HG03196 (cell line): ENCODE measurements around the gene PLEKHG3.

Experiments used
- ATAC-seq: cut with Tn5 transposase; IDR thresholded peaks from one replicate; pipeline ENCODE4 v1.9.1; 2021; ENCODE audit not compliant: unreplicated experiment

The PLEKHG3 gene

DNA sequence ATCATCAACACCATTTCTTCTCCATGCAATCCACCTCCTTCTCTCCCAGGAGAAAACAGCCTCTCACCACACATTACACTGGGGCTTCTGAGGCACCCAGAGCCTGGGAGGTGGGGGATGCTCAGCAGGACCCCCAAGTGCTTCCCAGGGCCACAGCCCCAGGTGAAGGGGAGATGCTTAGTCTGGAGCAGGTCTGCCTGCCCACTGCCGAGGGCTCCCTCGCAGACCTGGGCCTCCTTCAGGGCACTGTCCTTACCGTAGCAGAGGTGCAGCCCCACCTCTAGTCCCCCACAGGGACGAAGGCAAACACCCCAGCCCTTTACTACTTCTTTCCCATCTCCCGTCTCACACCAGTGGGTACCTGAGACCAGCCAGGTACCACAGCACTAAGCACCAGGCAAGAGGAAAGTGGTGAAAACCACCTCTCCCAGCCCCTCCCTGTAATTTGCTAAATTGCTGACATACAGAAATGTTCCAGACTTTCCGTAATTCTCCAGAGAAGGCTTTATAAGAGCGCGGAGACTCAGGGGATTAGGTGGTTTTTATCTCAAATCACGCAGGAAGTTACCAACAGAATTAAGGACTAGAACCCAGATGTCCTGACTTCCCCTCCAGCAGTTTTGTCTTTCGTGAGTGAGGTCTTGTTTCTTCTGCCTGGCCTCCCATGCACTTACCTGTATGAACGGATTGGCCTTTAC is 59.0 kb downstream of the PLEKHG3 start:
- no peak for ATAC-seq

DNA sequence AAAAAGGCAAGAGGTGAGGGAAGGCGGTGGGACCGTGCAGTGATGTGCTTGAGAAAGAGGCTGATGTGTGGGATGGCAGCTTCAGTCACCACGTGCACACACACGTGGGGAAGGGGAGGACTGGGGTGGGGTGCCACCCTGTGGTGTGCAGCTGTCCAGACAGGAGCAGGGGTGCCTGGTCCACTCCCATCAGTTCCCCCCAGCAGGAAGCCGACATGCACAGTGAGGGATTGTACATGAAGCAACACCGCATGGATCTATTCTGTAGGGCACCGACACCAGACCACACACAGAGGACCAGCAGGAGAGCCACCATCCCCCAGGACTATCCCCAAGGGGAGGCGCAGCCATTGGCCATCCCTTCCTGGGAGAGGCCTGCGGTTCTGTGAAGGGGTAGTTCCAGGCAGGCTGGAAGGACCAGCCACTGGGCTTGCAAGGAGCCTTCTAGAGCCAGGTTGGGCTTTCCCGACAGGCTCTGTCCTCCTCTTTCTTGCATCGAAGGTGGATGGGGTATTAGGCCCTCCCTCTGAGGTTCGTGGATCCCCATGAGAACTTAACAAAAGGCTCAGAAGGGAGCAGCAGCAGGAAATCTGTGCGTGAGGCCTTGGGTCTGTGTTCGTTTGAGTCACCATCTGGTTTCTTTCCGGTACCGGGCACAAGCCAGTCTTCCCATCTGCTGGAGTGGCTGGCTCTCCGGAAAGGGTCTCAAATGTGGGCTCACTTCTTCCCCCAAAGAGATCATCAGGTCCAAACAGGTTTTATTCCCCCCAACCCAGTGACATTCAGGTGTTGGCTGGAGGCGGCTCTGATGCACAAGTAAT is 59.8 kb downstream of the PLEKHG3 start:
- ATAC-seq: no peak

DNA sequence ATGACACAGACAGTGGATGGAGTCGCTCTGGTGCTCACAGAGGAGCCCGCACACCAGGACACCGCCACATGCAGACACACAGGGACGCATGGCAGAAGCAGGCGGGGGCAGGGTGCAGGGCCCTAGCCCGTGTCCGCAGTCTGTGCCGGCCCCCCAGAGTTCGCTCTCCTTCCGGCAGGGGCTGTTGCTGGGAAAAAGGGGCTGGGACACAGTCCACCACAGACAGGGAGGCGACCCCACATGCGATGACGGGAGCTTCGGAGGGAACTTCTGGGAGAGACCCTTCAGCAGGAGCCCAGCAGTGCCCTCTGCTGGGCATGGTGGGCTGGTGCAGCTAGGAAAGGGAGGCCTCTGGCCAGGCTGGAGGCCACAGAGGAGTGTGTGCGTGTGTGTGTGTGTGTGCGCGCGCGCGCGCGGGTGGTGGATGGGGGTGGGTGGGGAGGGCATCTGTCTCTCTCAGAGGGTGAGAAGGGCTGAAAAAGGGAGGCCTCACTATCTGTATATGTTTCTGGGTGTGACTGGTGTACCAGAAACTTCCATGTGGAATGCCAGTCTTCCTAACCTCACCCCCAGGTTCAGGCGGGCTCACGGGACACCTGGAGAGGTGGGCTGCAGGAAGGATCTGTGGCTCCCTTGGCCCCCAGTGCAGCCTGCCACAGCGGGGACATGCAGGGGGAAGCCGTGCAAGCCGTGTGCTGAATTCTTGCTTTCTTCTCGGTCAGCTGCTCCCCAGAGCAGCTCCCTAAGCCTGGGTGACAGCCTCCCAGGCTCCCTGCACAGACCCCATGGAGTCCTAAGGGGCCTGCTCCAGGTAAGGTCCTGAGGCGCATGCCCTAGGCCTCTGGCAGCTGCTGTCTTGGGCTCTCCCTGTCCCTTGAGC is 60.7 kb downstream of the PLEKHG3 start:
- no peak for ATAC-seq

DNA sequence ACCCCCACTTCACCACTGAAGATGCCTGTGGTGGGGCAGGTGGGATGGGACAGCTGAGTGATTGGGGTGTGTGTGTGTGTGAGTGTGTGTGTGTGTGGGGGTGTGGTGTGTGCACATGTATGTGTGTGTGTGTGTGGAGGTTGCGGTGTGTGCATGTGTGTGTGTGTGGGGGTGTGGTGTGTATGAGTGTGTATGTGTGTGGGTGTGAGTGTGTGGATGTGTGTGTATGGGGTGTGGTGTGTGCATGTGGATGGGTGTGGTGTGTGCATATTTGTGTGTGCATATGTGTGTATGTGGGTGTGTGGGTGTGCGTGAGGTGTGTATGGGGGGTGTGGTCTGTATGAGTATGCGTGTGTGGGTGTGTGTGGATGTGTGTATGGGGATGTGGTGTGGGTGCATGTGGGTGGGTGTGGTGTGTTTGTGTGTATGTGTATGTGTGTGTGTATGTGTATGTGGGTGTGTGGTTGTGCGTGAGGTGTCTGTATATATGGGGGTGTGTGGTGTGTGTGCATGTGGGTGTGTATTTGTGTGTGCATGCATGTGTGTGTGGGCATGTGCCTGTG is 61.6 kb downstream of the PLEKHG3 start:
- ATAC-seq: no peak

DNA sequence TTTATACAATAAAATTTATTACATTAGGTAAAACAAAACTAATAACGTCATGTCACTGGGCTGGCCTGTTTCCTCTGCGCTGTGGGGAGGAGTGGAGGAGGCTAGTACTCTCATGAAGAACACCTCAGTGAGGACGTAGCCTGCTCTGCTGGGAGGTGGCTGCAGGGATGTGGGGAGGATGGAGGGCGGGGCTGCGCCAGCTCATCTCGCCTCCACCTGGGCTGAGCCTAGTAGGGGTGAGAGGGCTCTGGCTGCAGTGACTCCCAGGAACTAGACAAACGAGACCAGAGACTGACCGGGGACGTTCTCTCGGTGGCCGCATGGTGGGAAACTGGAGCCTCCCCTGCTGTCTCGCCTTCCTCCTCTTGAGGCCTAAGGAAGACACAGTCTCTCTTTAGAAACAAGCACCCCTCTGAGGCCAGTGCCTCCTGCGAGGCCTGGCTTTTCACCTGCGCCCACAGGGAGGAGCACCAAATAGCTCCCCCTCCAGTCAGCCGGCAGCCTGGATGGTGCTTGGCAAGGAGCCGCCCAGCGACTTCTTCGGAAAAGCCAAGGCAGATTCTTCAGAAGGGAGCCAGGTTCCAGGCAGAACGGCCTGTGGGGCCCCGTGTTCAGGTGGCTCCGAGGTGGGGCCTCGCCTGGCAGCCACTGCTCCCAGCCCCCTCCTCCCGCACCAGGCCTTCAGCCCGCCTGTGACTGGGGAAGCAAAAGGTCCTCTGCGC is 62.4 kb downstream of the PLEKHG3 start:
- no peak for ATAC-seq

DNA sequence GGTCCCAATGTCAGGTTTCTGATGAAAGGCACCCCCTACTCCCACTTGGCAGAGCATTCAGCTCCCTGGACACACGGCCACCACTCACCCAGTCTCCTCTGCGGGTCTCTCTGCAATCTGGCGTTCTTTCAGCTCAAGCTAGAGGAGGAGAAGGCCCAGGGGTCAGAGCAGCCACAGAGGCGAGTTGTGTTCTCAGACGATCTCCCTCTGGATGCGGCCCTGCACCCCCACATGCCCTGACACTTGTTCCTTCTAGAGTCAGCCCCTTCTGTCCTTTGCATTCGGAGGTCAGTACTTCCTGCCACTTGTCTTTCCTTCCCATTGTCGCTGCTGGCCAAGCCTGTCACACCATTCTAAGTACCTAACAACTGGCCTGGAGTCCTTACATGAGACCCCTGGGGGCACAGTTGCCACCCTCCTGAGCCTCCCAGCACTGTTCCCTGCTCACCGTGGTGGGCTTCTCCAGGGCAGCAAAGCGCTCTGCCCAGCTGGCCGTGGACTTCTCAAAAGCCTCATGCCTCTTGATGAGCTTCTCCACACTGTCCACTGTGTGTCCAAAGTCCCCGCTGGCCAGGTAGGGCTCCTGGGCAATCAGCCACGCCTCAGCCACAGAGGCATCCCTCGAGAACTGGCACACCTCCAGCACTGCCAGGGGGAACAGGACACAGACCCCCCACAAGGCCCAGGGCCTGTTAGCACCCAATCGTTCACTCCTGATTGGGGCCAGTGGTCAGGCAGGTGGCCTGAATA is 63.2 kb downstream of the PLEKHG3 start:
- ATAC-seq: no peak

DNA sequence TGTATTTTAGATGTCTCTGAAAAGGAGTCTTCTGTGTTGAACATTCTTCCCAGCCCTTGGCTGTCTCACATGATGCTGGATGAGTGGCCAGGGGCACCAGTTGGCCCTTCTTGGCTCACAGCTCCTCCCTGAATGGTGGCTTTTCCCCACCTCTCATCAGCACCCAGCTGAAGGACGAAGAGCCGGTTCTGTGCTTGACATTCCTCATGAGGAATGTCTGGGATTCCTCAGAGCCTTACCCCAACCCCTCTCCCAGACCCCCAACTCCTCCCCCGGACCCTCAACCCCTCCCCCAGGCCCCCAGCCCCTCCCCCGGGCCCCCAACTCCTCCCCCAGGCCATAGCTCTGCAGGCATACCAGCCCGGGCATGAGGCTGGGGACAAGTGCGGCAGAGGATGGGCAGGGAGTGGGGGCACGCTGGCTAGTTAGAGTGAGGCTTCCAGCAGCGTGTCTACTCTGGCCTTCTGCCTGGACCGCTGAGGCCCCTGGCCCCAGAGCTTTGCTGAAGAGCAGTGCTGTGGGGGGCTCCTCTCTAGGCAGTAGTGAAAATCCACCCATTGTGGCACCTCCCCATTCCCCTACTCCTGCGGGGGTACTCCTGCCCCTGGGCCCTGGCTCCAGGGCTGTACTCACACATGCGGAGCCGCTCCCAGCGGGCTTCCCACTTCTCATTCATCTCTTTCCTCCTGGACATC is 64.3 kb downstream of the PLEKHG3 start:
- no peak for ATAC-seq

DNA sequence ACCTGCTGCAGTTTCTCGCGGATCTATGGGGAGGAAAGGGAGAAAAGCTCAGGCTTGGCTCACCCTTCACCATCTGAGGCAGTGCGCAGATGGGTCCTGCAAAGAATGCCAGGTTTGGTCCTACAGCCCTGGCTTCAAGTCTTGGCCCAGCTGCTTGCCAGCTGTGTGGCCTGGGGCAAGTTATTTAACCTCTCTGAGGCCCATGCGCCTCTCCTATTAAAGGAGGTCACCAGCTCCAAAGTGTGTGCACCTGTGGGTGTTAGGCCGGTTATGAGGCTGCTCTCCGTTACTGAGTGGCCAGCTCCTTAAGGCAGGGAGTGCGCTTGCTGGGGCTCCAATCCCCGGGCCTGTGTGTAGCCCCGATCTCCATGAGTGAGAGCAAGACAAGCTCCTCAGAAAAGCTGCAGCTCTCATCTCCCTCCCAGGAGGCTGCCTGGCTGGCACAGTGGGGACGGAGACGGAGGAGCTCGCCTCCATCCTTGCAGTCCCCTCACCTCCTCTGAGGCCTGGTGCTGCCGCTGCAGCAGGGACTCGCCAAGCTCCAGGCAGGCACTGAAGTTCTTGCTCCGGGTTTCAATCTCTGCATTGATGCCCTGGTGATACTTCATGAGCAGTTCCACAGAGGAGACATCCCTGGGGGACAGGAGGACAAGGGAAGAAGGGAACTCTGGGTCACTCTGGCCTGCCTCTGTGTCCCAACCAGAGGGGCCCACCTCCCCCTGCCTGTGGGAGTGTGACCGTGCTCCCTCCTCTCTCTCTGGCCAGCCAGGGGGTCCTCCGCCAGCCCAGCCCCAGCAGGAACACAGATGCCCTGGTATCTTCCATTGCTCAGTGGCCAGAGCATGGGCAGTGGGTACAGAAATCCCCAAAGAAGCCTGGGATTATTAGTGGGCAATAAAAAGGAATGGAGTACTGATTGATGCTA is 65.1 kb downstream of the PLEKHG3 start:
- no peak for ATAC-seq

DNA sequence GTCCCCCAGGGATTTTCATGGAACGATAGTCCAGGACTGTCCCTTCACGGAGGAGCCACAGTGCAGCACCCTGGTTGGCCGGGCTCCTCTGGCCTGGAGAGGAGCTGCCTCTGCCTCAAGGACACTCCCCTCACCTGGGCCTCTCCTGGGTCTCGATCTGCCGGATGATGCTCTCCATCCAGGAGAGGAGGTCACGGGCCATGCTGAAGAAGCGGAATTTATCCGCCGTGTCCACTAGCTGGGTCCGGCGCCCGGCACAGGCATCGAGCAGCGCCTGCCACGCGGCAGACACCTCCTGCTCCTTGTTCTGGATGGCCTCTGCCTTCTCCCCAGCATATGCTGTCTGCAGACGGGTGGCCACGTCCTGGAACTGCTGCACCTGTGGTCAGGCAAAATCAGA is 66.5 kb downstream of the PLEKHG3 start:
- no peak for ATAC-seq

DNA sequence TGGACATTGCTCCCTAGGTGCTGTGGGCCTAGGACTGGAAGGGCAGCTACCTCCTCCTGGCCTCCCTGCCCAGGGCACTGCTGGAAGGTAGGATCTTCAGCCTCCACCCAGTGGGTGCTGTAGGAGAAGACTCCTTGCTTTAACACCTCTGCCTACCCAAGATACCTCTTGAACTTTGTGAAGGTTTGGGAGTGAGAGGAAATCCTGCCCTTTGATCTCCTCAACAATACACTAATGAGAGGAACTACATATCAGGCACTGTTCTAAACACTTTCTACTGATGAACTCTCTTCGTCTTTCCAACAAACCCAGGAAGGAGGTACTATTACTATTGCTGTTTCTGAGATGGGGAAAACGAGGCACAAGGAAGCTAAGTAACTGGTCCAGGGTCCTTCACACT is 66.9 kb downstream of the PLEKHG3 start:
- ATAC-seq: no peak

DNA sequence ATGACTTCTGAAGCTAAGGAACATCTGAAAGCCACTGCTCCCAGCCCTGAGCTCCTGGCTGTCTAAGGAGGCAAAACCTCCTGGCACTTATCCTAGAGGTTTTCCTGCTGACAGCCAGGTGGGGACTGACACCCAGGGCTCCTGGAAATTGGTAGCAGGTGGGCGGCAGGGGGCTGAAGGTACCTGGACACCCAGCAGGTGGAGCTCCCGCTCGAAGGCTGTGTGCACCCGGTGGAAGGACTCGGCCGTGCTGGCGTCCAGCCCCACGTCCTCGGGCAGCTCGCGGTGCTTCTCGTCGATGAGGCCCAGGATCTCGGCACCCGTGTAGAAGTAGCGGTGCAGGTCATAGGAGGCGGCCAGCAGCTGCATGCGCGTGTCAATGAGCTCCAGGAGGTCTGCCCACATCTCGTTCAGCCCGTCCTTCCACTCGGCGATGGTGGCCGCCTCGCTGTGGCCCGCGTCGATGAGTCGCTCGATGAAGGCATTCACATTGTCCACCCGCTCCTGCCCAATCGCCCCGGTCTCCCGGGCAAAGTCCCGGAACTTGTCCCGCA is 68.2 kb downstream of the PLEKHG3 start:
- no peak for ATAC-seq

DNA sequence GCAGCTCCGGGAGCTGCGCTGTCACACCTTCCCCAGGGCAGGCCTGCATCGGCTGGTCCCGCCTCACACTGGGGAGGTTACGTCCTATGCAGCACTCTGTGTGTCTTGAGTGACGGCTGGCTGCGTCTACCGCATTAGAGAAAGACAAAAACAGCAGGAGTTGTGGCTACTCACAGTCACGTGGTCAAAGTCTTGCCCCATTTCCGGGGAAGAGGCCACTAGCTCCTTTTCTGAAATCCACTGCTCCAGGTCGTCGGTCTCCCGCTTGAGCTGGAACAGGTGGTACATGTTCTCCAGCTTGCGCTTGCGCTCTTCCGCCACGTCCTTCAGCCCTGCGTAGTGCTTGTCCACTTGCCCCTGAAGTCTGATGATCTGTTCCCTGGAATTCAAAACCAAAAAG is 68.8 kb downstream of the PLEKHG3 start:
- no peak for ATAC-seq

DNA sequence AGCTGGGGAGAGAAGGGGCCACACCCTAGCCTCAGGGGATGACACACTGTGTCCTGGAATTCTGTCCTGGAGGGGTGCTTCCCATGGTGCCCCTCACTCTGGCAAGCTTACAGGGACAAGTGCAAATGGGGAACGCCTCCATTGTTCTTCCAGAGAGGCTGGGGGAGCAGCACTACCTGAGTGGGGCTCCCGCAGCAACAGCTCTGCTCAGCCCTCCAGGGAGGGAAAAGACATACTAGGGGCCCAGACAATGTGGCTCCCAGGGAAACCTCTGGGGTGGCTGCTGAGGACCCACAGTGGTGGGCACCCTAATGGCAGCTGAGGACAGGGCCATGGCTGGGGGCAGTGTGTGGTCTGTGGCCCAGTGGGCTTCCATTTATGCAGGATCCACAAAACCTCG is 69.4 kb downstream of the PLEKHG3 start:
- ATAC-seq: no peak

DNA sequence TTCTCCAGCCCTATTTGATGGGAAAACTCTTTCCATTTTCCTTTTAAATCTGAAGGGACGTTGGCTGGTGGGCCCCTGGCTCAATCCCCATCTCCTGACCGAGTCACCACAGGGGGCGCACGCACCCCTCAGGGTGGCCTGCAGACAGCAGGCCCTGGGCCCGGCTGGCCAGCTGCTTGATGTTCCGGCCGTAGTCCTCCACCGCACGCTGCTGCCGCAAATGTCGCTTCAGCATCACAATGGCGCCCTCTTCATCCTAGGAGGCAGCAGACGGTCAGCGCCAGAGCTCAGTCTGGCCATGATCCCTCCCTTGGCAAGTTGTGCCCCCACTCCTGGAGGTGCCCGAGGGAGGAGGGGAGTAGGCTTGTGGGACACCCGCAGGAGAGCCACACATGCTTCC is 70.0 kb downstream of the PLEKHG3 start:
- ATAC-seq: no peak

DNA sequence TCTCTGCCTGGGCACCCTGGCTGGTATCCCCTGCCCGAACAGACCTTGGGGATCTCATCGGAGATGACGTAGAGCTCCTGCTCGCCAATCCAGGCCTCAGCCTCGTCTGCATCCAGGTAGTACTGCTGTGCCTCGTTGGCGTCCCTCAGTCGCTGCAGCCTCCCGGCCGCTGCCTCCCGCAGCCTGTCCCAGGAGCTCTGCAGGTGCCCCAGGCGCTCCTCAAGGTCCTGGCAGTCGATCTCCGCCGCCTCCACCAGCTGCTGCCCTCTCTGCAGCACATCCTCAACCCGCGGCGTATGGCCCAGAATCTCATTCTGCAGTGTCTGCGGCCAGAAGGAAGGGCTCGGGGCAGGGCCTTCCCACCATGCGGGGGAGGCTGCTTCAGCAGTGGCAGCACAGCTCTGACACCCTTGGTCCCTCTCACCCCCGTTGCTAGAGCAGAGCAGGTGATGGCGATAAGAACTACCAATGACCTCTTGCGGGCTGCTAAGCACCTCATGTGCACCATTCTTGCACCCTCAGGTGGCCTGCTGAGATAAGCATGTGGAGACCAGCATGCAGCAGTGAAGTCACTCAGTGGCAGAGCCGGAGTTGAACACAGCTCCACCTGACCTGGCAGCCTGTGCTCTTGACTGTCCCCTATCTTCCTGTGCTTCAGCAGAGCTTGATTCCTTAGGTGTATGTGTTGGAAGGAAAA is 71.0 kb downstream of the PLEKHG3 start:
- ATAC-seq: no peak

DNA sequence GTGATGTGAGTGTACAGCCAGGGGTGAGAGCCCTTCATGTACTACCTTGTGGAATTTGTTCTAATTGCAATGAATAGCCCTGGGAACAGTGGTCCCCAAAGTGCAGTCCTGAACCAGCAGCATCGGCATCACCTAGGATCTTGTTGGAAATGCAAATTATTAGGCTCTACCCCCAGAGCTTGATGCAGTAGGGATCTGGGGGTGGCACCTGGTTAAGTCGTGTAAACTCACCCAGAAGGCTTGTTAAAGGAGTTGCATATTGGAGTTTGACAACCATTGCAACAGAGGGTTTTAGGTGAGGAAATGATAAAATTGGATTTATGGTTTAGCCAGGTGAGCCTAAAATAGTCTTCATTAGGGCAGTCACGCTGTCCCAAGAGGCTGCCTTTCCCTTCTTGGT is 73.2 kb downstream of the PLEKHG3 start:
- ATAC-seq: no peak

DNA sequence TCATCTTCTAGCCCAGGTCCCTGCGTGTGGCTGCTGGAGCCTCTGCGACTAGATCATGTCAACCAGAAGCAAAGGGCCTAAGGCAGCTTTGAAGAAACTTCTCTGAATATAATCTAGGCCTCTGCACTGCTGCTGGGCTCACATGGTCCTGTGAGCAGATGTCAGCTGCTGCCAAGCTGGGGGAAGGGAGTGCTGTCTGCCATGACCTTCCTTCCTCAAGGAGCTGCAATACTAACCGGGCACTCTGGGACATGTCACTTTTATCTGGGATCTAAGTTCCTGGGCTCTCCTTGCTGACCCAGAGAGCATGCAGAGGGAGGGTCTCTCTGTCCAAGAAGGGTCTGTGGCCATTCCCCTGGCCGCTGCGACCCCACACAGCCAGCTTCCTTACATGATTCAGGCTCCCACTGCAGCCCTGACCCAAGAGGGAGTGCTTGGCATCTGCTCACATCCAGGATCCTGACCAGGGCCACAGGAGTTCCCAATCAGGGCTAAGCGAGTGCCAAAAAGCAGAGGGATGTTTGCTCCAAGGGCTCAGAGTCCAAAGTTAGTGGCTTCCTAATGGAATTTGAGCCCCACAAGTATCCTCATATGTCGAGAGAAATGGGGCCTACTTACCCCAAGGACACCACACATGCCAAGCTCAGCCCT is 74.0 kb downstream of the PLEKHG3 start:
- ATAC-seq: no peak
